Panc1 (cell line): ENCODE data around the gene MAFG. TPM values are rescaled to one million over a fixed set of nuclear protein-coding genes. Genes with fewer than 3 reads are reported as not detected.
A peak's percentile ranks its signal among the peaks of the same experiment; 100 is the strongest.

Experiments
- ATAC-seq: fragments of 200-7000 bp; cut with Tn5 transposase; 2 replicates; pipeline ENCODE4 v1.9.1; 2020; ENCODE audit warnings: mild to moderate bottlenecking, moderate library complexity
- BruUV-seq: library from RNA; stranded (reverse); fragments of 400-500 nt; replicated peaks from 2 replicates; lab custom pipeline; 2021; lab: Mats Ljungman, UMichigan
- CTCF ChIA-PET: fragments of 300-600 bp; sonication (Branson Sonifier 250); formaldehyde crosslinking; loops from one replicate; lab custom pipeline; 2022; ENCODE audit warnings: antibody characterized with exemption; lab: Charles Lee
- POLR2A ChIA-PET: fragments of 300-600 bp; sonication (Branson Sonifier 250); formaldehyde crosslinking; loops from one replicate; lab custom pipeline; 2022; ENCODE audit warnings: antibody characterized with exemption; lab: Charles Lee
- DNase-seq: peaks from one replicate; pipeline ENCODE4 v3.0.0-alpha.2; 2010; ENCODE audit warnings: low read depth, low spot score
- H3K27ac ChIP-seq: 2 replicates; pipeline ENCODE4 v1.5.1; 2011; ENCODE audit warnings: mild to moderate bottlenecking, low read length, inconsistent platforms
- H3K27me3 ChIP-seq: fragments of 200-500 bp; sonication (Bioruptor generic); 2 replicates; pipeline ENCODE4 v1.6.0; 2014; ENCODE audit warnings: low read length, inconsistent platforms; ENCODE audit not compliant: control insufficient read depth, insufficient read depth
- H3K36me3 ChIP-seq: fragments of 200-500 bp; sonication (Bioruptor generic); 2 replicates; pipeline ENCODE4 v1.5.1; 2014; ENCODE audit warnings: inconsistent platforms, mild to moderate bottlenecking, low read length, moderate library complexity; ENCODE audit not compliant: control insufficient read depth, insufficient read depth
- H3K4me1 ChIP-seq: 2 replicates; pipeline ENCODE4 v1.5.1; 2011; ENCODE audit warnings: inconsistent platforms, mild to moderate bottlenecking, low read length, moderate library complexity; ENCODE audit not compliant: control insufficient read depth, insufficient read depth
- H3K4me3 ChIP-seq, 2 experiments: 2 replicates each; pipeline ENCODE4 v1.5.1; 2011 to 2012; ENCODE audit warnings: low read depth in 2 of 2, low read length in 2 of 2, mild to moderate bottlenecking in 2 of 2, inconsistent platforms in 1 of 2, moderate library complexity in 1 of 2
- H3K9me3 ChIP-seq: fragments of 200-500 bp; sonication (Bioruptor generic); 2 replicates; pipeline ENCODE4 v1.5.1; 2014; ENCODE audit warnings: low read depth, mild to moderate bottlenecking, inconsistent platforms, low read length, moderate library complexity; ENCODE audit not compliant: control insufficient read depth, insufficient read depth
- CTCF ChIP-seq: fragments of 450-650 bp; IDR thresholded peaks from 2 replicates; pipeline ENCODE4 v1.5.1; 2017; ENCODE audit warnings: mild to moderate bottlenecking
- POLR2AphosphoS5 ChIP-seq: IDR thresholded peaks from 2 replicates; pipeline ENCODE4 v1.6.1; 2012; ENCODE audit warnings: mild to moderate bottlenecking, low read depth, low read length, moderate library complexity
- REST ChIP-seq, 2 experiments: IDR thresholded peaks; 2 replicates each; pipeline ENCODE4 v1.6.1; 2011 to 2012; ENCODE audit warnings: low read depth in 2 of 2, control low read depth in 1 of 2, low read length in 1 of 2, mild to moderate bottlenecking in 1 of 2, moderate library complexity in 1 of 2; ENCODE audit not compliant: insufficient read depth in 1 of 2
- SIN3A ChIP-seq: IDR thresholded peaks from 2 replicates; pipeline ENCODE4 v1.6.1; 2012; ENCODE audit warnings: low read depth, mild to moderate bottlenecking, low read length, moderate library complexity, borderline replicate concordance; ENCODE audit not compliant: insufficient read depth
- TCF7L2 ChIP-seq: IDR thresholded peaks from 2 replicates; pipeline ENCODE4 v1.6.1; 2011; ENCODE audit warnings: mild to moderate bottlenecking, low read depth, low read length, inconsistent platforms
- in situ Hi-C: cut with HindIII; loops from 2 replicates; pipeline ENCODE4 v1.10.0; 2016; ENCODE audit warnings: low sequenced_read_pairs, low pct_unique_long_range_greater_than_20kb
- intact Hi-C: fragments of 100-400 bp; cut with micrococcal nuclease; formaldehyde crosslinking; loops from one replicate; pipeline ENCODE4 v1.10.0; 2022; ENCODE audit not compliant: unreplicated experiment
- total RNA-seq: library from RNA; stranded (reverse); gene quantifications from one replicate; pipeline ENCODE4 v1.2.1, GENCODE V29; 2021; ENCODE audit not compliant: unreplicated experiment

MAFG gene
- total RNA-seq, 1 experiment from 2014 or later, result 57.0 TPM

- no peaks in the 10 kb centered on the region; the same call in 1 of the 2 replicates for H3K27me3 ChIP-seq
- H3K4me3 ChIP-seq, result peak overlapping the region in 1 of 2 experiments; percentile 48; a peak in 1 of 4 replicates
- intact Hi-C loops (no loop called here), in situ Hi-C loops (no loop called here)
- DNase-seq, result no peak
- TF ChIP-seq REST (IDR thresholded peaks at IDR 0.05; ENCODE audit: insufficient read depth in 1 of 2, low read depth in 2 of 2, low read length in 1 of 2) (no peak), SIN3A (no peak), TCF7L2 (no peak), POLR2AphosphoS5 (no peak)
- ATAC-seq, result no peak
- peaks cover 5% of the 10 kb centered on the region; the same call in 1 of the 2 replicates for H3K36me3 ChIP-seq
- H3K4me1 ChIP-seq, result peaks cover 6% of the 10 kb centered on the region
- H3K9me3 ChIP-seq, result no peaks in the 10 kb centered on the region
- no peak overlapping the region for H3K27ac ChIP-seq
- ChIA-PET CTCF (interaction anchor here (0.6 to 4.4 kb wide), 7 partner anchors 11 to 79 kb away, joined by 3 to 37 read pairs (median 4); partner anchors contain the start of genes CENPX, DCXR and LRRC45), POLR2A (no interaction called here)
- no TSS peak for BruUV-seq
Observed at GRCh38 chr17:81958633-81959342, 31.3 kb upstream of the MAFG start.

- no TSS peak for BruUV-seq
- Histone ChIP-seq H3K4me1 (peaks cover 6% of the 10 kb centered on the region), H3K9me3 (no peaks in the 10 kb centered on the region), H3K36me3 (peaks cover 5% of the 10 kb centered on the region; the same call in 1 of the 2 replicates), H3K27ac (no peak overlapping the region), H3K4me3 (no peak overlapping the region), H3K27me3 (no peaks in the 10 kb centered on the region; the same call in 1 of the 2 replicates)
- in situ Hi-C loops, result no loop called here
- TF ChIP-seq POLR2AphosphoS5 (no peak), TCF7L2 (no peak), CTCF (no peak), SIN3A (no peak), REST (IDR thresholded peaks at IDR 0.05; ENCODE audit: insufficient read depth in 1 of 2, low read depth in 2 of 2, low read length in 1 of 2) (no peak)
- ChIA-PET POLR2A (no interaction called here), CTCF (interaction anchor here (0.5 kb wide), 1 partner anchor 12 kb away, joined by 3 read pairs; no protein-coding TSS in a partner anchor)
- ATAC-seq (no peak), DNase-seq (no peak)
- intact Hi-C loops, result no loop called here
Observed at GRCh38 chr17:81957691-81958432, 30.3 kb upstream of the MAFG start.
